SU-DHL-6 (cell line): ENCODE results near the gene PDZK1.

Source experiments
- H2AFZ ChIP-seq: fragments of 200-600 bp; sonication (generic); 2 replicates; pipeline ENCODE4 v1.6.1; 2014; ENCODE audit warnings: low read depth, mild to moderate bottlenecking, moderate library complexity, mixed read lengths, antibody characterized with exemption, low read length; ENCODE audit not compliant: severe bottlenecking
- H3F3A ChIP-seq: fragments of 200-600 bp; shearing (Covaris generic); 2 replicates; pipeline ENCODE4 v1.6.0; 2016; ENCODE audit warnings: antibody characterized with exemption, mild to moderate bottlenecking; ENCODE audit not compliant: insufficient read depth
- H3K27ac ChIP-seq: fragments of 200-600 bp; sonication (generic); 2 replicates; pipeline ENCODE4 v1.5.1; 2016; ENCODE audit warnings: low read depth, mild to moderate bottlenecking, low read length, moderate library complexity, mixed read lengths
- H3K27me3 ChIP-seq: fragments of 200-600 bp; sonication (generic), shearing (Covaris generic); 2 replicates; pipeline ENCODE4 v1.6.0; 2014; ENCODE audit warnings: mild to moderate bottlenecking, low read length
- H3K36me3 ChIP-seq: fragments of 200-600 bp; sonication (generic); 2 replicates; pipeline ENCODE4 v1.6.1; 2014; ENCODE audit warnings: mild to moderate bottlenecking, low read length, mixed read lengths
- H3K4me2 ChIP-seq: fragments of 300-600, 200-600 bp; shearing (Covaris generic), sonication (generic); 2 replicates; pipeline ENCODE4 v1.6.0; 2014; ENCODE audit warnings: low read length, low read depth, mild to moderate bottlenecking; ENCODE audit not compliant: poor library complexity, severe bottlenecking
- H3K4me3 ChIP-seq: fragments of 200-600 bp; sonication (generic); 2 replicates; pipeline ENCODE4 v1.5.1; 2014; ENCODE audit warnings: antibody characterized with exemption, low read length, mild to moderate bottlenecking, mixed read lengths; ENCODE audit not compliant: insufficient read depth, poor library complexity, severe bottlenecking
- H3K79me2 ChIP-seq: fragments of 200-600 bp; sonication (generic); 2 replicates; pipeline ENCODE4 v1.6.1; 2014; ENCODE audit warnings: mild to moderate bottlenecking, low read length, moderate library complexity; ENCODE audit not compliant: insufficient read depth
- H3K9ac ChIP-seq: fragments of 200-600 bp; sonication (generic); 2 replicates; pipeline ENCODE4 v1.7.0; 2014; ENCODE audit warnings: mild to moderate bottlenecking, low read length
- H3K9me2 ChIP-seq: fragments of 200-600 bp; sonication (generic); replicated peaks from 2 replicates; pipeline ENCODE4 v1.6.1; 2014; ENCODE audit warnings: low read length; ENCODE audit not compliant: insufficient read depth
- H3K9me3 ChIP-seq: fragments of 200-600 bp; sonication (generic); 2 replicates; pipeline ENCODE4 v1.6.1; 2014; ENCODE audit warnings: low read length, mixed read lengths; ENCODE audit not compliant: insufficient read depth
- H4K20me1 ChIP-seq: fragments of 200-600 bp; sonication (generic); 2 replicates; pipeline ENCODE4 v1.6.1; 2014; ENCODE audit warnings: low read depth, mild to moderate bottlenecking, antibody characterized with exemption, low read length, moderate library complexity, mixed read lengths
- EZH2phosphoT487 ChIP-seq: fragments of 200-600 bp; sonication (generic), shearing (Covaris generic); conservative IDR thresholded peaks from 2 replicates; pipeline ENCODE4 v1.6.1; 2018; ENCODE audit warnings: mild to moderate bottlenecking, antibody characterized with exemption, low read length, moderate library complexity, mixed read lengths
- TF ChIP-seq, protein P1 (sequence below): fragments of 200-600 bp; sonication (generic); IDR thresholded peaks from one replicate; pipeline ENCODE4 v1.5.1; 2017; ENCODE audit warnings: antibody characterized with exemption, mild to moderate bottlenecking, low read length, moderate library complexity; ENCODE audit not compliant: insufficient read depth, poor library complexity, severe bottlenecking

Gene PDZK1

GRCh38 chr1:145730900-145731299 lies 23.7 kb upstream of the PDZK1 start:
- H3K27me3 ChIP-seq: no peaks in the 10 kb centered on the region
- H3K9ac ChIP-seq: no peak overlapping the region
- H3K36me3 ChIP-seq: no peaks in the 10 kb centered on the region
- no peak overlapping the region for H3K27ac ChIP-seq
- no peak overlapping the region for H3K4me3 ChIP-seq
- H3K9me2 ChIP-seq: no peaks in the 10 kb centered on the region
- no peaks in the 10 kb centered on the region for H3K9me3 ChIP-seq
- TF ChIP-seq EZH2phosphoT487: no peak
- TF ChIP-seq, protein P1, sequence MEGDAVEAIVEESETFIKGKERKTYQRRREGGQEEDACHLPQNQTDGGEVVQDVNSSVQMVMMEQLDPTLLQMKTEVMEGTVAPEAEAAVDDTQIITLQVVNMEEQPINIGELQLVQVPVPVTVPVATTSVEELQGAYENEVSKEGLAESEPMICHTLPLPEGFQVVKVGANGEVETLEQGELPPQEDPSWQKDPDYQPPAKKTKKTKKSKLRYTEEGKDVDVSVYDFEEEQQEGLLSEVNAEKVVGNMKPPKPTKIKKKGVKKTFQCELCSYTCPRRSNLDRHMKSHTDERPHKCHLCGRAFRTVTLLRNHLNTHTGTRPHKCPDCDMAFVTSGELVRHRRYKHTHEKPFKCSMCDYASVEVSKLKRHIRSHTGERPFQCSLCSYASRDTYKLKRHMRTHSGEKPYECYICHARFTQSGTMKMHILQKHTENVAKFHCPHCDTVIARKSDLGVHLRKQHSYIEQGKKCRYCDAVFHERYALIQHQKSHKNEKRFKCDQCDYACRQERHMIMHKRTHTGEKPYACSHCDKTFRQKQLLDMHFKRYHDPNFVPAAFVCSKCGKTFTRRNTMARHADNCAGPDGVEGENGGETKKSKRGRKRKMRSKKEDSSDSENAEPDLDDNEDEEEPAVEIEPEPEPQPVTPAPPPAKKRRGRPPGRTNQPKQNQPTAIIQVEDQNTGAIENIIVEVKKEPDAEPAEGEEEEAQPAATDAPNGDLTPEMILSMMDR: no peak
- H3K4me2 ChIP-seq: no peak overlapping the region
- no peaks in the 10 kb centered on the region for H3K79me2 ChIP-seq
- no peaks in the 10 kb centered on the region for H3F3A ChIP-seq
- H2AFZ ChIP-seq: no peak overlapping the region
- no peaks in the 10 kb centered on the region for H4K20me1 ChIP-seq

DNA sequence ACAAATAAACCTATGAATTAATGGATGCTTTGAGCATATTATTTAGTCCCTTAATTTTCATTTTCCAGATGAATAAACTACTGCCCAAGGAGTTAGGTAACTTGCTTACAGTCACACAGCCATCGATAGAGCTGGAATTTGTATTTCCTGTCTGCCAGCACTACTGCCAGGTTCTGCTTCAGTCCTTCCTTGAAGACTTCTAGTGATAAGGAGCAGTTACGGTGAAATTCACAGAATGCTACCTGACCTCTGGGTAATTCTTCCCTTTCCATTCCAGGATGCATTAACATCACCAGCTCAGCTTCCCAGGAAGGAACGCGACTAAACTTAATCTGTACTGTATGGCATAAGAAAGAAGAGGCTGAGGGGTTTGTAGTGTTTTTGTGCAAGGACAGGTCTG lies 23.3 kb upstream of the PDZK1 start:
- Histone ChIP-seq H3K9me2 (no peaks in the 10 kb centered on the region), H3K4me3 (no peak overlapping the region), H3K4me2 (no peak overlapping the region), H3K27me3 (no peaks in the 10 kb centered on the region), H4K20me1 (no peaks in the 10 kb centered on the region), H3K9ac (no peak overlapping the region), H3K36me3 (no peaks in the 10 kb centered on the region), H3K9me3 (no peaks in the 10 kb centered on the region), H3F3A (no peaks in the 10 kb centered on the region), H3K27ac (no peak overlapping the region), H3K79me2 (no peaks in the 10 kb centered on the region), H2AFZ (no peak overlapping the region)
- TF ChIP-seq EZH2phosphoT487: no peak
- TF ChIP-seq, protein P1: no peak

- H3K36me3 ChIP-seq: no peaks in the 10 kb centered on the region
- H3K27ac ChIP-seq: no peak overlapping the region
- no peak for TF ChIP-seq EZH2phosphoT487
- TF ChIP-seq, protein P1: no peak
- no peaks in the 10 kb centered on the region for H3K27me3 ChIP-seq
- H3K79me2 ChIP-seq: no peaks in the 10 kb centered on the region
- H3K9me3 ChIP-seq: no peaks in the 10 kb centered on the region
- no peaks in the 10 kb centered on the region for H4K20me1 ChIP-seq
- H3K9me2 ChIP-seq: no peaks in the 10 kb centered on the region
- H3K9ac ChIP-seq: no peak overlapping the region
- H2AFZ ChIP-seq: no peak overlapping the region
- H3K4me3 ChIP-seq: no peak overlapping the region
- no peaks in the 10 kb centered on the region for H3F3A ChIP-seq
- H3K4me2 ChIP-seq: no peak overlapping the region
Measured at GRCh38 chr1:145729666-145730436, 22.7 kb upstream of the PDZK1 start.
